Measurements from ENCODE around the gene STAMBP. TPM values are rescaled to one million over a fixed set of nuclear protein-coding genes. Genes with fewer than 3 reads are reported as not detected.

STAMBP gene
- total and polyA plus RNA-seq, 2 donors (not counting 3 experiments of a cell fraction or from before 2014, with no cell fraction given): 18.0 to 21.3 TPM

DNA sequence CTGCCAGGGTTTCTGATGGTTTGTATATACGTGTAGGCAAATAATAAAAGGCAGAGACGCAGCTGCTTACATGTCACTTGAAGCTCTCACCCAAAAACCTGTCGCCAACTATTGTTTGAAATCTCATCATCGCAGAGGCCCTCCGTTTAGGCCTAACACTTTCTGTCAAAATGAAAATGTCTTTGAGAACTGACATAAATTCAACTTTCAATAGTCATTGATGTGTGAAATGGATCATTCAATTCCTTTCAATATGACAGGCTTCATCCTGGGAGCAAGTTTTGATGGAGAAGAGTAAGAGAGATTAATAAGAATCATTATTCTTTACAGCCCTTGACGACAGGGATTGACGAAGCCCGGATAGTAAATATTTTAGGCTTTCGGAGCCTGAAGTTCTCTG is 66.7 kb downstream of the STAMBP start:
- H3K4me3 ChIP-seq (replicated peaks in 1 of 3; ENCODE audit: insufficient read depth in 1 of 3, low read depth in 1 of 3, low read length in 3 of 3): no peak overlapping the region
- dilution Hi-C loops (cut with MboI; ENCODE audit: extremely low pct_ligation_motif_present, low sequenced_read_pairs): no loop called here
- TF ChIP-seq POLR2A (IDR thresholded peaks at IDR 0.05; ENCODE audit: low read depth, low read length) (no peak), POLR2AphosphoS5 (IDR thresholded peaks at IDR 0.05; ENCODE audit: insufficient read depth, low read depth, low read length) (no peak), EZH2 (IDR thresholded peaks at IDR 0.05; ENCODE audit: borderline replicate concordance, low read depth, low read length, severe bottlenecking) (no peak), GATA2 (IDR thresholded peaks at IDR 0.05; ENCODE audit: insufficient read depth, insufficient read length, low read depth, low read length) (no peak)
- no peaks in the 10 kb centered on the region for H3K36me3 ChIP-seq (ENCODE audit: control insufficient read depth in 2 of 2, extremely low read depth in 1 of 2, insufficient read depth in 2 of 2, low read length in 2 of 2)
- DNase-seq (ENCODE audit: low read depth, low spot score) (no peak), FAIRE-seq (no peak)
- H3K27ac ChIP-seq (ENCODE audit: insufficient read depth, low read depth, low read length): no peak overlapping the region
- ChIA-PET POLR2A (interaction anchor here (0.6 kb wide), 1 partner anchor 11 kb away, joined by 4 read pairs; no protein-coding TSS in a partner anchor), CTCF (no interaction called here)
- H3K27me3 ChIP-seq (ENCODE audit: control insufficient read depth in 2 of 2, insufficient read depth in 2 of 2, low read length in 2 of 2): peaks cover 0 to 6% of the 10 kb centered on the region in 2 experiments
- H3K4me1 ChIP-seq (ENCODE audit: control insufficient read depth, extremely low read depth, insufficient read depth, low read length): no peaks in the 10 kb centered on the region
- H3K79me2 ChIP-seq (ENCODE audit: control insufficient read depth, insufficient read depth, low read length): no peaks in the 10 kb centered on the region
- no peak overlapping the region for H2AFZ ChIP-seq (ENCODE audit: low read depth, low read length)
- H3K4me2 ChIP-seq (ENCODE audit: insufficient read depth, low read length): no peak overlapping the region
- no peak overlapping the region for H3K9ac ChIP-seq (replicated peaks; ENCODE audit: extremely low read depth, insufficient read depth, low read length)
- H3K9me3 ChIP-seq (replicated peaks; ENCODE audit: control insufficient read depth, insufficient read depth, low read length): no peaks in the 10 kb centered on the region
- no peaks in the 10 kb centered on the region for H3K9me1 ChIP-seq (replicated peaks; ENCODE audit: control insufficient read depth, extremely low read depth, insufficient read depth, low read length)
- BruUV-seq (replicated peaks): no TSS peak
- no peaks in the 10 kb centered on the region for H4K20me1 ChIP-seq (replicated peaks; ENCODE audit: control insufficient read depth, extremely low read depth, insufficient read depth, low read length)
- intact Hi-C loops (cut with micrococcal nuclease): no loop called here

DNA sequence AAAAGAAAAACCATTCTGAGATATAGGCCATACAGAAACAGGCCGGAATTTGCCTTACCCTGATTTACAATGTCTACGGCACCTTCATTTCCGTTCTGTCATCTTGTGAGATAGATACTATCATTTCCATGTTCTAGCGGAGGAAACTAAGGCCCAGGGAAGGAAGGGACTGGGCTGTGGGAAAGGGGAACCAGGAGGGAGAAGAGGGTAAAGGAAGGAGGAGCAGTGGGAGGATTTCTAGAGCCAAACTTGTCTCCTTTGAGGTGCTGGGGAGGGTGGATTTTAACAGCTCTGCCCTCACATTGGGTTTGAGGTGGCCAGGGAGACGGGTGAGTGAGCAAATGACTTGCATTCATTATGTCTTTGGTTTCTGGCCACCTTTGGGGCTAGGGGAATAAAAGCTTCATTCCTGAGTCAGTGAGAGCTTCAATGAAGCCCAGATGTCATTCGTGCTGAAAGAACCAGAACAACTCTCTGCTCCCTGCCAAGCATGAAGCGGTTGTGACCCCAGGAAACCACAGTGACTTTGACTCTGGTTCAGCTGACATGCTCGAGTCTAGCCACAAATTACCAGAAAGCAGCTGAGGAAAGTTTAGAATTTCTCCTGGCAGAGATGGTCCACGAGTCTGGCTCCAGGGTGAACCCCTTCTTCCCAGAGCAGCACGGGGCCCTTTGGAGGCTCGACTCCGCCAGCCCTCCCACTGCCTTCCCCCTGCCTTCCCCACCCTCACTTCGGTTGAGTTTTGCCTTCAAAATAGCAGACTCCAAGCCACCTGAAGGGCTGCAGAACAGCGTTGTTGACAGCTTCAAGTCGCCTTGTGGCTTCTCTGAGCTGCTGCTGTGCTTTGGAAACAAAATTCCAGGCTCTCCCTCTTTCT is 67.8 kb downstream of the STAMBP start:
- Histone ChIP-seq H3K4me2 (ENCODE audit: insufficient read depth, low read length) (no peak overlapping the region), H3K27me3 (ENCODE audit: control insufficient read depth in 2 of 2, insufficient read depth in 2 of 2, low read length in 2 of 2) (peaks cover 3 to 4% of the 10 kb centered on the region in 2 experiments), H3K79me2 (ENCODE audit: control insufficient read depth, insufficient read depth, low read length) (no peaks in the 10 kb centered on the region), H2AFZ (ENCODE audit: low read depth, low read length) (no peak overlapping the region), H3K9me3 (replicated peaks; ENCODE audit: control insufficient read depth, insufficient read depth, low read length) (no peaks in the 10 kb centered on the region), H4K20me1 (replicated peaks; ENCODE audit: control insufficient read depth, extremely low read depth, insufficient read depth, low read length) (no peaks in the 10 kb centered on the region), H3K4me1 (ENCODE audit: control insufficient read depth, extremely low read depth, insufficient read depth, low read length) (no peaks in the 10 kb centered on the region), H3K9ac (replicated peaks; ENCODE audit: extremely low read depth, insufficient read depth, low read length) (no peak overlapping the region), H3K36me3 (ENCODE audit: control insufficient read depth in 2 of 2, extremely low read depth in 1 of 2, insufficient read depth in 2 of 2, low read length in 2 of 2) (no peaks in the 10 kb centered on the region), H3K27ac (ENCODE audit: insufficient read depth, low read depth, low read length) (no peak overlapping the region), H3K4me3 (replicated peaks in 1 of 3; ENCODE audit: insufficient read depth in 1 of 3, low read depth in 1 of 3, low read length in 3 of 3) (no peak overlapping the region), H3K9me1 (replicated peaks; ENCODE audit: control insufficient read depth, extremely low read depth, insufficient read depth, low read length) (no peaks in the 10 kb centered on the region)
- CTCF ChIA-PET: interaction anchor here (0.8 to 1.3 kb wide), 2 partner anchors 14 to 35 kb away, joined by 3 read pairs; no protein-coding TSS in a partner anchor
- FAIRE-seq (no peak), DNase-seq (ENCODE audit: low read depth, low spot score) (no peak)
- BruUV-seq (replicated peaks): no TSS peak
- intact Hi-C loops (cut with micrococcal nuclease): no loop called here
- POLR2A ChIA-PET: interaction anchor here (0.6 kb wide), 1 partner anchor 12 kb away, joined by 4 read pairs; no protein-coding TSS in a partner anchor
- TF ChIP-seq, protein P1, sequence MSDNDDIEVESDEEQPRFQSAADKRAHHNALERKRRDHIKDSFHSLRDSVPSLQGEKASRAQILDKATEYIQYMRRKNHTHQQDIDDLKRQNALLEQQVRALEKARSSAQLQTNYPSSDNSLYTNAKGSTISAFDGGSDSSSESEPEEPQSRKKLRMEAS (IDR thresholded peaks at IDR 0.05; ENCODE audit: insufficient read depth, insufficient read length): no peak
- TF ChIP-seq POLR2A (IDR thresholded peaks at IDR 0.05; ENCODE audit: low read depth, low read length): no peak
- TF ChIP-seq EZH2 (IDR thresholded peaks at IDR 0.05; ENCODE audit: borderline replicate concordance, low read depth, low read length, severe bottlenecking): no peak
- no peak for TF ChIP-seq MYC (IDR thresholded peaks at IDR 0.05; ENCODE audit: low read depth, low read length)
- TF ChIP-seq, protein P2, sequence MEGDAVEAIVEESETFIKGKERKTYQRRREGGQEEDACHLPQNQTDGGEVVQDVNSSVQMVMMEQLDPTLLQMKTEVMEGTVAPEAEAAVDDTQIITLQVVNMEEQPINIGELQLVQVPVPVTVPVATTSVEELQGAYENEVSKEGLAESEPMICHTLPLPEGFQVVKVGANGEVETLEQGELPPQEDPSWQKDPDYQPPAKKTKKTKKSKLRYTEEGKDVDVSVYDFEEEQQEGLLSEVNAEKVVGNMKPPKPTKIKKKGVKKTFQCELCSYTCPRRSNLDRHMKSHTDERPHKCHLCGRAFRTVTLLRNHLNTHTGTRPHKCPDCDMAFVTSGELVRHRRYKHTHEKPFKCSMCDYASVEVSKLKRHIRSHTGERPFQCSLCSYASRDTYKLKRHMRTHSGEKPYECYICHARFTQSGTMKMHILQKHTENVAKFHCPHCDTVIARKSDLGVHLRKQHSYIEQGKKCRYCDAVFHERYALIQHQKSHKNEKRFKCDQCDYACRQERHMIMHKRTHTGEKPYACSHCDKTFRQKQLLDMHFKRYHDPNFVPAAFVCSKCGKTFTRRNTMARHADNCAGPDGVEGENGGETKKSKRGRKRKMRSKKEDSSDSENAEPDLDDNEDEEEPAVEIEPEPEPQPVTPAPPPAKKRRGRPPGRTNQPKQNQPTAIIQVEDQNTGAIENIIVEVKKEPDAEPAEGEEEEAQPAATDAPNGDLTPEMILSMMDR (IDR thresholded peaks at IDR 0.05; ENCODE audit: extremely low read depth in 1 of 2, insufficient read depth in 1 of 2, low read depth in 1 of 2, low read length in 2 of 2): no peak
- no peak for TF ChIP-seq FOS (IDR thresholded peaks at IDR 0.05; ENCODE audit: borderline replicate concordance, insufficient read depth, low read length)
- TF ChIP-seq JUN (IDR thresholded peaks at IDR 0.05; ENCODE audit: borderline replicate concordance, insufficient read depth, insufficient read length, low read depth): no peak
- TF ChIP-seq GATA2 (IDR thresholded peaks at IDR 0.05; ENCODE audit: insufficient read depth, insufficient read length, low read depth, low read length): no peak
- no peak for TF ChIP-seq POLR2AphosphoS5 (IDR thresholded peaks at IDR 0.05; ENCODE audit: insufficient read depth, low read depth, low read length)
- dilution Hi-C loops (cut with MboI; ENCODE audit: extremely low pct_ligation_motif_present, low sequenced_read_pairs): no loop called here
